Breast epithelium (tissue), 3 donors: ENCODE results near the gene MKKS.

Experiments used
- CTCF ChIP-seq, 3 donors: fragments of 450-650 bp; IDR thresholded peaks; one replicate each; pipeline ENCODE4 v1.5.1; 2016 to 2017; ENCODE audit warnings: antibody characterized with exemption in 3 of 3, mild to moderate bottlenecking in 3 of 3, moderate library complexity in 3 of 3
- POLR2A ChIP-seq: fragments of 450-650 bp; IDR thresholded peaks from one replicate; pipeline ENCODE4 v1.6.1; 2016; ENCODE audit warnings: antibody characterized with exemption, mild to moderate bottlenecking, moderate library complexity

- TF ChIP-seq CTCF (IDR thresholded peaks at IDR 0.05) = no peak
- no peak for TF ChIP-seq POLR2A
These were observed 1.9 kb downstream of the MKKS start for GRCh38 chr20:10432079-10432478.
